ENCODE data around the gene ANO9. TPM values are rescaled to one million over a fixed set of nuclear protein-coding genes. Genes with fewer than 3 reads are reported as not detected.

Gene ANO9
- total and polyA plus RNA-seq, 2 experiments from 2014 or later, result 9.0 to 10.2 TPM

DNA sequence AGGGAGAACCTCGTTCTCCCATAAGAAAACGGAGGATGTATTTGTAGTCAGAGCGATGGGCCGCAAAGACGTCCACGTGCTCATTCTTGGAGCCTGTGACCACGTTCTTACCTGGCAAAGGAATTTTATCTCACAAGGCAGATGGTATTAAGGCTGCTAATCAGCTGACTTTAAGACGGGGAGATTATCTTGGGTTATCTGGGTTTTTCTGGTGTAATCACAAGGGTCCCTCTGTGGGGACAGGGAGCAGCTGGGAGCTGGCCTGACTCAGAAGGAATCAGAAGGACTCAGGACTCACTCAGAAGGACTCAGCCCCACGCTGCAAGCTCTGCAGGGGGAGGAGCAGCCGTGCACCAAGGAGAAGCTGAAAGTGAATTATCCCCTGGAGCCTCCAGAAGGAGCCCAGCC is 19.6 kb downstream of the ANO9 start:
- DNase-seq (ENCODE audit: low spot score) (no peak), ATAC-seq (no peak)
- Mint-ChIP-seq H3K4me1 (peaks cover 5% of the 10 kb centered on the region), H3K36me3 (ENCODE audit: low read depth) (no peaks in the 10 kb centered on the region), H3K27me3 (ENCODE audit: insufficient read depth, low read depth, poor library complexity) (peaks cover 11% of the 10 kb centered on the region), H3K4me3 (no peak overlapping the region), H3K9me3 (no peaks in the 10 kb centered on the region; the same call in 2 of the 3 replicates), H3K27ac (no peak overlapping the region)
- no peak overlapping the region for H2AFZ ChIP-seq
- no peak overlapping the region for H3K4me3 ChIP-seq
- H4K20me1 ChIP-seq (replicated peaks; ENCODE audit: insufficient read depth), result no peaks in the 10 kb centered on the region
- H3K36me3 ChIP-seq (ENCODE audit: insufficient read depth), result no peaks in the 10 kb centered on the region
- H3F3A ChIP-seq (replicated peaks; ENCODE audit: low read depth), result peaks cover 12% of the 10 kb centered on the region
- no peak overlapping the region for H3K4me2 ChIP-seq
- peaks cover 6% of the 10 kb centered on the region for H3K27me3 ChIP-seq (ENCODE audit: insufficient read depth)
- H3K79me2 ChIP-seq (replicated peaks; ENCODE audit: insufficient read depth), result no peaks in the 10 kb centered on the region
- no peaks in the 10 kb centered on the region; the same call in 1 of the 2 replicates for H3K4me1 ChIP-seq (ENCODE audit: insufficient read depth)
- no peak for TF ChIP-seq JUNB (IDR thresholded peaks at IDR 0.05; ENCODE audit: unreplicated experiment)
- no peak for TF ChIP-seq ZNF331 (CRISPR knock-in tag; IDR thresholded peaks at IDR 0.05; ENCODE audit: low read depth)
- no peak for TF ChIP-seq REST (IDR thresholded peaks at IDR 0.05; ENCODE audit: unreplicated experiment)
- TF ChIP-seq, protein P1, sequence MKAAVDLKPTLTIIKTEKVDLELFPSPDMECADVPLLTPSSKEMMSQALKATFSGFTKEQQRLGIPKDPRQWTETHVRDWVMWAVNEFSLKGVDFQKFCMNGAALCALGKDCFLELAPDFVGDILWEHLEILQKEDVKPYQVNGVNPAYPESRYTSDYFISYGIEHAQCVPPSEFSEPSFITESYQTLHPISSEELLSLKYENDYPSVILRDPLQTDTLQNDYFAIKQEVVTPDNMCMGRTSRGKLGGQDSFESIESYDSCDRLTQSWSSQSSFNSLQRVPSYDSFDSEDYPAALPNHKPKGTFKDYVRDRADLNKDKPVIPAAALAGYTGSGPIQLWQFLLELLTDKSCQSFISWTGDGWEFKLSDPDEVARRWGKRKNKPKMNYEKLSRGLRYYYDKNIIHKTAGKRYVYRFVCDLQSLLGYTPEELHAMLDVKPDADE (IDR thresholded peaks at IDR 0.05), result no peak
- TF ChIP-seq, protein P2, sequence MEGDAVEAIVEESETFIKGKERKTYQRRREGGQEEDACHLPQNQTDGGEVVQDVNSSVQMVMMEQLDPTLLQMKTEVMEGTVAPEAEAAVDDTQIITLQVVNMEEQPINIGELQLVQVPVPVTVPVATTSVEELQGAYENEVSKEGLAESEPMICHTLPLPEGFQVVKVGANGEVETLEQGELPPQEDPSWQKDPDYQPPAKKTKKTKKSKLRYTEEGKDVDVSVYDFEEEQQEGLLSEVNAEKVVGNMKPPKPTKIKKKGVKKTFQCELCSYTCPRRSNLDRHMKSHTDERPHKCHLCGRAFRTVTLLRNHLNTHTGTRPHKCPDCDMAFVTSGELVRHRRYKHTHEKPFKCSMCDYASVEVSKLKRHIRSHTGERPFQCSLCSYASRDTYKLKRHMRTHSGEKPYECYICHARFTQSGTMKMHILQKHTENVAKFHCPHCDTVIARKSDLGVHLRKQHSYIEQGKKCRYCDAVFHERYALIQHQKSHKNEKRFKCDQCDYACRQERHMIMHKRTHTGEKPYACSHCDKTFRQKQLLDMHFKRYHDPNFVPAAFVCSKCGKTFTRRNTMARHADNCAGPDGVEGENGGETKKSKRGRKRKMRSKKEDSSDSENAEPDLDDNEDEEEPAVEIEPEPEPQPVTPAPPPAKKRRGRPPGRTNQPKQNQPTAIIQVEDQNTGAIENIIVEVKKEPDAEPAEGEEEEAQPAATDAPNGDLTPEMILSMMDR (conservative IDR thresholded peaks at IDR 0.05; ENCODE audit: low read depth in 2 of 2), result no peak
- TF ChIP-seq, protein P3, sequence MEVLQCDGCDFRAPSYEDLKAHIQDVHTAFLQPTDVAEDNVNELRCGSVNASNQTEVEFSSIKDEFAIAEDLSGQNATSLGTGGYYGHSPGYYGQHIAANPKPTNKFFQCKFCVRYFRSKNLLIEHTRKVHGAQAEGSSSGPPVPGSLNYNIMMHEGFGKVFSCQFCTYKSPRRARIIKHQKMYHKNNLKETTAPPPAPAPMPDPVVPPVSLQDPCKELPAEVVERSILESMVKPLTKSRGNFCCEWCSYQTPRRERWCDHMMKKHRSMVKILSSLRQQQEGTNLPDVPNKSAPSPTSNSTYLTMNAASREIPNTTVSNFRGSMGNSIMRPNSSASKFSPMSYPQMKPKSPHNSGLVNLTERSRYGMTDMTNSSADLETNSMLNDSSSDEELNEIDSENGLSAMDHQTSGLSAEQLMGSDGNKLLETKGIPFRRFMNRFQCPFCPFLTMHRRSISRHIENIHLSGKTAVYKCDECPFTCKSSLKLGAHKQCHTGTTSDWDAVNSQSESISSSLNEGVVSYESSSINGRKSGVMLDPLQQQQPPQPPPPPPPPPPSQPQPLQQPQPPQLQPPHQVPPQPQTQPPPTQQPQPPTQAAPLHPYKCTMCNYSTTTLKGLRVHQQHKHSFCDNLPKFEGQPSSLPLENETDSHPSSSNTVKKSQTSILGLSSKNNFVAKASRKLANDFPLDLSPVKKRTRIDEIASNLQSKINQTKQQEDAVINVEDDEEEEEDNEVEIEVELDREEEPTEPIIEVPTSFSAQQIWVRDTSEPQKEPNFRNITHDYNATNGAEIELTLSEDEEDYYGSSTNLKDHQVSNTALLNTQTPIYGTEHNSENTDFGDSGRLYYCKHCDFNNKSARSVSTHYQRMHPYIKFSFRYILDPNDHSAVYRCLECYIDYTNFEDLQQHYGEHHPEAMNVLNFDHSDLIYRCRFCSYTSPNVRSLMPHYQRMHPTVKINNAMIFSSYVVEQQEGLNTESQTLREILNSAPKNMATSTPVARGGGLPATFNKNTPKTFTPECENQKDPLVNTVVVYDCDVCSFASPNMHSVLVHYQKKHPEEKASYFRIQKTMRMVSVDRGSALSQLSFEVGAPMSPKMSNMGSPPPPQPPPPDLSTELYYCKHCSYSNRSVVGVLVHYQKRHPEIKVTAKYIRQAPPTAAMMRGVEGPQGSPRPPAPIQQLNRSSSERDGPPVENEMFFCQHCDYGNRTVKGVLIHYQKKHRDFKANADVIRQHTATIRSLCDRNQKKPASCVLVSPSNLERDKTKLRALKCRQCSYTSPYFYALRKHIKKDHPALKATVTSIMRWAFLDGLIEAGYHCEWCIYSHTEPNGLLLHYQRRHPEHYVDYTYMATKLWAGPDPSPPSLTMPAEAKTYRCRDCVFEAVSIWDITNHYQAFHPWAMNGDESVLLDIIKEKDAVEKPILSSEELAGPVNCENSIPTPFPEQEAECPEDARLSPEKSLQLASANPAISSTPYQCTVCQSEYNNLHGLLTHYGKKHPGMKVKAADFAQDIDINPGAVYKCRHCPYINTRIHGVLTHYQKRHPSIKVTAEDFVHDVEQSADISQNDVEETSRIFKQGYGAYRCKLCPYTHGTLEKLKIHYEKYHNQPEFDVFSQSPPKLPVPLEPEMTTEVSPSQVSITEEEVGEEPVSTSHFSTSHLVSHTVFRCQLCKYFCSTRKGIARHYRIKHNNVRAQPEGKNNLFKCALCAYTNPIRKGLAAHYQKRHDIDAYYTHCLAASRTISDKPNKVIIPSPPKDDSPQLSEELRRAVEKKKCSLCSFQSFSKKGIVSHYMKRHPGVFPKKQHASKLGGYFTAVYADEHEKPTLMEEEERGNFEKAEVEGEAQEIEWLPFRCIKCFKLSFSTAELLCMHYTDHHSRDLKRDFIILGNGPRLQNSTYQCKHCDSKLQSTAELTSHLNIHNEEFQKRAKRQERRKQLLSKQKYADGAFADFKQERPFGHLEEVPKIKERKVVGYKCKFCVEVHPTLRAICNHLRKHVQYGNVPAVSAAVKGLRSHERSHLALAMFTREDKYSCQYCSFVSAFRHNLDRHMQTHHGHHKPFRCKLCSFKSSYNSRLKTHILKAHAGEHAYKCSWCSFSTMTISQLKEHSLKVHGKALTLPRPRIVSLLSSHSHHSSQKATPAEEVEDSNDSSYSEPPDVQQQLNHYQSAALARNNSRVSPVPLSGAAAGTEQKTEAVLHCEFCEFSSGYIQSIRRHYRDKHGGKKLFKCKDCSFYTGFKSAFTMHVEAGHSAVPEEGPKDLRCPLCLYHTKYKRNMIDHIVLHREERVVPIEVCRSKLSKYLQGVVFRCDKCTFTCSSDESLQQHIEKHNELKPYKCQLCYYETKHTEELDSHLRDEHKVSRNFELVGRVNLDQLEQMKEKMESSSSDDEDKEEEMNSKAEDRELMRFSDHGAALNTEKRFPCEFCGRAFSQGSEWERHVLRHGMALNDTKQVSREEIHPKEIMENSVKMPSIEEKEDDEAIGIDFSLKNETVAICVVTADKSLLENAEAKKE (CRISPR knock-in tag; IDR thresholded peaks at IDR 0.05), result no peak
- no peak for TF ChIP-seq CREB1 (CRISPR knock-in tag; IDR thresholded peaks at IDR 0.05; ENCODE audit: low read depth)
- TF ChIP-seq EZH2phosphoT487 (IDR thresholded peaks at IDR 0.05; ENCODE audit: unreplicated experiment), result no peak
- no peak for TF ChIP-seq ZNF114 (CRISPR knock-in tag; IDR thresholded peaks at IDR 0.05)
- TF ChIP-seq EZH2 (IDR thresholded peaks at IDR 0.05; ENCODE audit: low read depth, unreplicated experiment), result no peak
- no peaks in the 10 kb centered on the region for H3K9me2 ChIP-seq (ENCODE audit: insufficient read depth)
- no peak overlapping the region for H3K27ac ChIP-seq (ENCODE audit: low read depth)
